K562 (cell line): ENCODE data around the gene OPA3. TPM values are rescaled to one million over a fixed set of nuclear protein-coding genes. Genes with fewer than 3 reads are reported as not detected.

Experiments
- CBX8 ChIP-seq: fragments of 200-600 bp; sonication (generic); IDR thresholded peaks from 2 replicates; pipeline ENCODE4 v1.6.1; 2012; ENCODE audit warnings: borderline replicate concordance, mixed run types, low read depth, mild to moderate bottlenecking, moderate library complexity, mixed read lengths, low read length, control low read depth, inconsistent platforms; ENCODE audit not compliant: poor library complexity, severe bottlenecking; ENCODE audit errors: extremely low read depth
- EP300 ChIP-seq: IDR thresholded peaks from 2 replicates; pipeline ENCODE4 v1.6.1; 2012; ENCODE audit warnings: low read length, improper control_type of control experiment
- FOXP1 ChIP-seq: sonication (generic); formaldehyde crosslinking; IDR thresholded peaks from 2 replicates; pipeline ENCODE4 v1.8.0; 2022; ENCODE audit warnings: mild to moderate bottlenecking, missing genetic modification reagents
- MTF1 ChIP-seq: fragments of 250-450 bp; sonication (Bioruptor Pico); IDR thresholded peaks from 2 replicates; pipeline ENCODE4 v1.9.0; 2021; ENCODE audit warnings: moderate library complexity, mild to moderate bottlenecking, inconsistent platforms, borderline replicate concordance
- NRF1 ChIP-seq, 2 experiments: fragments of 450-650 bp; IDR thresholded peaks in 1 of 2; conservative IDR thresholded peaks in 1 of 2; 2 replicates each; pipeline ENCODE4 v1.6.1; 2014; ENCODE audit warnings: mild to moderate bottlenecking in 2 of 2
- PHF20 ChIP-seq: fragments of 450-650 bp; IDR thresholded peaks from 2 replicates; pipeline ENCODE4 v1.6.1; 2018; ENCODE audit not compliant: partially characterized antibody
- POLR2B ChIP-seq: fragments of 450-650 bp; IDR thresholded peaks from 2 replicates; pipeline ENCODE4 v1.6.1; 2018; ENCODE audit warnings: low read depth; ENCODE audit not compliant: partially characterized antibody
- POLR2H ChIP-seq: IDR thresholded peaks from 2 replicates; pipeline ENCODE4 v1.6.1; 2016; ENCODE audit warnings: missing genetic modification characterization, low read depth, mild to moderate bottlenecking, control low read depth, missing compliant biosample characterization, moderate library complexity
- SNIP1 ChIP-seq: fragments of 450-650 bp; IDR thresholded peaks from 2 replicates; pipeline ENCODE4 v1.7.1; 2017; ENCODE audit warnings: low read depth, mild to moderate bottlenecking
- TGIF2 ChIP-seq: sonication (generic); formaldehyde crosslinking; IDR thresholded peaks from 2 replicates; pipeline ENCODE4 v1.8.1; 2022; ENCODE audit warnings: mild to moderate bottlenecking, missing genetic modification reagents, moderate library complexity
- THRAP3 ChIP-seq: fragments of 450-650 bp; IDR thresholded peaks from 2 replicates; pipeline ENCODE4 v1.6.1; 2016; ENCODE audit warnings: mild to moderate bottlenecking, inconsistent platforms, borderline replicate concordance
- TSC22D4 ChIP-seq: fragments of 450-650 bp; IDR thresholded peaks from 2 replicates; pipeline ENCODE4 v1.6.1; 2016; ENCODE audit warnings: missing genetic modification characterization, missing biosample characterization, control low read depth
- ZFPM2 ChIP-seq: fragments of 250-450 bp; sonication (Bioruptor Pico); IDR thresholded peaks from 2 replicates; pipeline ENCODE4 v1.5.1; 2022; ENCODE audit warnings: mild to moderate bottlenecking
- polyA plus RNA-seq, 8 experiments: library from polyadenylated mRNA; depleted of rRNA in 4 of 8; stranded (reverse) in 5 of 8; unstranded in 3 of 8; fragments of >200 nt; fragmentation: Nextera tagmentation in 2 of 8; fragmentation: Illumina TruSeq in 1 of 8; extraction: Ambion mirVana in 2 of 8; extraction: Trizol in 1 of 8; gene quantifications; 2 replicates each; pipeline versions ENCODE4 v1.2.1 to v1.2.3, GENCODE V29; 2011 to 2014; ENCODE audit warnings: inconsistent platforms in 1 of 8, missing spikeins in 1 of 8
- total RNA-seq, 7 experiments: library from RNA; depleted of rRNA in 6 of 7; stranded (reverse); fragments of >200 nt in 6 of 7; fragmentation: Illumina TruSeq in 2 of 7; extraction: Trizol in 2 of 7; gene quantifications; 2 replicates each; pipeline versions ENCODE4 v1.2.1 to v1.2.3, GENCODE V29; 2011 to 2021; ENCODE audit warnings: low replicate concordance in 1 of 7
- TF ChIP-seq, protein P1 (sequence below): sonication (generic); formaldehyde crosslinking; IDR thresholded peaks from 2 replicates; pipeline ENCODE4 v1.8.1; 2023; ENCODE audit warnings: missing genetic modification reagents, mild to moderate bottlenecking, borderline replicate concordance
- TF ChIP-seq, protein P2 (sequence below): fragments of 450-650 bp; IDR thresholded peaks from 2 replicates; pipeline ENCODE4 v1.6.1; 2016; ENCODE audit warnings: low read depth, mild to moderate bottlenecking, moderate library complexity
- TF ChIP-seq, protein P3 (sequence below): fragments of 450-650 bp; IDR thresholded peaks from 2 replicates; pipeline ENCODE4 v1.6.1; 2016
- TF ChIP-seq, protein P4 (sequence below): fragments of 450-650 bp; IDR thresholded peaks from one replicate; pipeline ENCODE4 v1.6.1; 2018; ENCODE audit warnings: mild to moderate bottlenecking, moderate library complexity; ENCODE audit not compliant: partially characterized antibody

The OPA3 gene
- total and polyA plus RNA-seq, 9 of the 15 experiments (the other 6 are each of a cell fraction or from before 2014, with no cell fraction given): 1.4 to 18.8 (median 9.0) TPM

DNA sequence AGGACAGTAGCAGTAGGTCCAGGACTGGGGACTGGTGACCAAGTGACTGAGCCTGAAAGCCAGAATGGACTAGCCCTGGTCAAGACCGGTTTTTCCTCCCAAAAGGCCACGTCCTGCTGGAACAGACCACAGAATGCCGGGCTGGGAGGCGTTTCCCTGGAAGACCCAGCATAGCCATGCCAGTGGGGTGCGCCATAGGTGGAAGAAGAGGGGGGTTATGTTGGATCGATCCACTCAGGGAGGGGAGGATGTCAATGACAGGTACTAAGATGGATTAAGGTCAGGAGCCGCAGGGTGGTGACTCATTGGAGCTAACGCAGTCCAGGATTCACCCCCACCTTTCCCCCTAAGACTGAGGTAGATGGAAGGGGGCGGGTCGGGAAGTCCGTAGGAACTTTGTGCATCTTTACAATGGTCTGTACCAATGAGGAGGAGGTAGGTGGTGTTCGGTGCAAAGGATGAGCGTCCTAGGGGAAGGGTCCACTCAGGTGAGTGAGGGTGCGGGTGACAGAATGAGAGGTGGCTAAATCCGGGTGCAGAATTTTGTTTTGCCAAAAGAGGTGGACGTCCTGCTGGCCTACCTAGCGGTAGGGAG is 56.4 kb downstream of the OPA3 start (continued):
- TF ChIP-seq TSC22D4: no peak
- TF ChIP-seq, protein P1, sequence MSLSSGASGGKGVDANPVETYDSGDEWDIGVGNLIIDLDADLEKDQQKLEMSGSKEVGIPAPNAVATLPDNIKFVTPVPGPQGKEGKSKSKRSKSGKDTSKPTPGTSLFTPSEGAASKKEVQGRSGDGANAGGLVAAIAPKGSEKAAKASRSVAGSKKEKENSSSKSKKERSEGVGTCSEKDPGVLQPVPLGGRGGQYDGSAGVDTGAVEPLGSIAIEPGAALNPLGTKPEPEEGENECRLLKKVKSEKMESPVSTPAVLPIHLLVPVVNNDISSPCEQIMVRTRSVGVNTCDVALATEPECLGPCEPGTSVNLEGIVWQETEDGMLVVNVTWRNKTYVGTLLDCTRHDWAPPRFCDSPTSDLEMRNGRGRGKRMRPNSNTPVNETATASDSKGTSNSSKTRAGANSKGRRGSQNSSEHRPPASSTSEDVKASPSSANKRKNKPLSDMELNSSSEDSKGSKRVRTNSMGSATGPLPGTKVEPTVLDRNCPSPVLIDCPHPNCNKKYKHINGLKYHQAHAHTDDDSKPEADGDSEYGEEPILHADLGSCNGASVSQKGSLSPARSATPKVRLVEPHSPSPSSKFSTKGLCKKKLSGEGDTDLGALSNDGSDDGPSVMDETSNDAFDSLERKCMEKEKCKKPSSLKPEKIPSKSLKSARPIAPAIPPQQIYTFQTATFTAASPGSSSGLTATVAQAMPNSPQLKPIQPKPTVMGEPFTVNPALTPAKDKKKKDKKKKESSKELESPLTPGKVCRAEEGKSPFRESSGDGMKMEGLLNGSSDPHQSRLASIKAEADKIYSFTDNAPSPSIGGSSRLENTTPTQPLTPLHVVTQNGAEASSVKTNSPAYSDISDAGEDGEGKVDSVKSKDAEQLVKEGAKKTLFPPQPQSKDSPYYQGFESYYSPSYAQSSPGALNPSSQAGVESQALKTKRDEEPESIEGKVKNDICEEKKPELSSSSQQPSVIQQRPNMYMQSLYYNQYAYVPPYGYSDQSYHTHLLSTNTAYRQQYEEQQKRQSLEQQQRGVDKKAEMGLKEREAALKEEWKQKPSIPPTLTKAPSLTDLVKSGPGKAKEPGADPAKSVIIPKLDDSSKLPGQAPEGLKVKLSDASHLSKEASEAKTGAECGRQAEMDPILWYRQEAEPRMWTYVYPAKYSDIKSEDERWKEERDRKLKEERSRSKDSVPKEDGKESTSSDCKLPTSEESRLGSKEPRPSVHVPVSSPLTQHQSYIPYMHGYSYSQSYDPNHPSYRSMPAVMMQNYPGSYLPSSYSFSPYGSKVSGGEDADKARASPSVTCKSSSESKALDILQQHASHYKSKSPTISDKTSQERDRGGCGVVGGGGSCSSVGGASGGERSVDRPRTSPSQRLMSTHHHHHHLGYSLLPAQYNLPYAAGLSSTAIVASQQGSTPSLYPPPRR (CRISPR knock-in tag): no peak
- TF ChIP-seq POLR2H: peak; percentile 65; the same call in 1 of the 2 replicates
- no peak for TF ChIP-seq SNIP1
- TF ChIP-seq, protein P2, sequence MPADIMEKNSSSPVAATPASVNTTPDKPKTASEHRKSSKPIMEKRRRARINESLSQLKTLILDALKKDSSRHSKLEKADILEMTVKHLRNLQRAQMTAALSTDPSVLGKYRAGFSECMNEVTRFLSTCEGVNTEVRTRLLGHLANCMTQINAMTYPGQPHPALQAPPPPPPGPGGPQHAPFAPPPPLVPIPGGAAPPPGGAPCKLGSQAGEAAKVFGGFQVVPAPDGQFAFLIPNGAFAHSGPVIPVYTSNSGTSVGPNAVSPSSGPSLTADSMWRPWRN: no peak
- TF ChIP-seq FOXP1 (CRISPR knock-in tag): no peak
- TF ChIP-seq EP300: no peak
- no peak for TF ChIP-seq TGIF2
- no peak for TF ChIP-seq ZFPM2 (CRISPR knock-in tag)
- no peak for TF ChIP-seq PHF20
- no peak for TF ChIP-seq THRAP3
- TF ChIP-seq NRF1 (conservative IDR thresholded peaks at IDR 0.05 in 1 of 2, IDR thresholded peaks at IDR 0.05 in 1 of 2): no peak
- no peak for TF ChIP-seq CBX8
- peak; percentile 79 for TF ChIP-seq POLR2B
- no peak for TF ChIP-seq MTF1 (CRISPR knock-in tag)
- TF ChIP-seq, protein P3, sequence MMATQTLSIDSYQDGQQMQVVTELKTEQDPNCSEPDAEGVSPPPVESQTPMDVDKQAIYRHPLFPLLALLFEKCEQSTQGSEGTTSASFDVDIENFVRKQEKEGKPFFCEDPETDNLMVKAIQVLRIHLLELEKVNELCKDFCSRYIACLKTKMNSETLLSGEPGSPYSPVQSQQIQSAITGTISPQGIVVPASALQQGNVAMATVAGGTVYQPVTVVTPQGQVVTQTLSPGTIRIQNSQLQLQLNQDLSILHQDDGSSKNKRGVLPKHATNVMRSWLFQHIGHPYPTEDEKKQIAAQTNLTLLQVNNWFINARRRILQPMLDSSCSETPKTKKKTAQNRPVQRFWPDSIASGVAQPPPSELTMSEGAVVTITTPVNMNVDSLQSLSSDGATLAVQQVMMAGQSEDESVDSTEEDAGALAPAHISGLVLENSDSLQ: no peak
- TF ChIP-seq, protein P4, sequence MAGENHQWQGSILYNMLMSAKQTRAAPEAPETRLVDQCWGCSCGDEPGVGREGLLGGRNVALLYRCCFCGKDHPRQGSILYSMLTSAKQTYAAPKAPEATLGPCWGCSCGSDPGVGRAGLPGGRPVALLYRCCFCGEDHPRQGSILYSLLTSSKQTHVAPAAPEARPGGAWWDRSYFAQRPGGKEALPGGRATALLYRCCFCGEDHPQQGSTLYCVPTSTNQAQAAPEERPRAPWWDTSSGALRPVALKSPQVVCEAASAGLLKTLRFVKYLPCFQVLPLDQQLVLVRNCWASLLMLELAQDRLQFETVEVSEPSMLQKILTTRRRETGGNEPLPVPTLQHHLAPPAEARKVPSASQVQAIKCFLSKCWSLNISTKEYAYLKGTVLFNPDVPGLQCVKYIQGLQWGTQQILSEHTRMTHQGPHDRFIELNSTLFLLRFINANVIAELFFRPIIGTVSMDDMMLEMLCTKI: no peak
